Activated T-cell treated with anti-CD3 and anti-CD28 coated beads, Interleukin-2, amount 50 U/mL, for 1 hour (primary cell): Measurements from ENCODE around the gene UGGT2.
"Not testable (repeated sequence)": the region's sequence is repeated elsewhere in the genome, so short reads cannot be mapped to it uniquely, and the experiment has no call there.

ENCODE experiments used
- DNase-seq: peaks from one replicate; pipeline ENCODE4 v3.0.0-alpha.2; 2020

UGGT2 gene

GRCh38 chr13:96053003-96053703 is at the start of gene UGGT2:
Gene UGGT2, minus strand, starts transcription at chr13:96053401. Its CDS starts 89 bp downstream, at chr13:96053312.
- DNase-seq, result no peak

GRCh38 chr13:96100457-96101220 is 47.4 kb upstream of the UGGT2 start:
- no peak for DNase-seq

GRCh38 chr13:96093296-96094006 is 40.2 kb upstream of the UGGT2 start:
- no peak for DNase-seq

GRCh38 chr13:96091164-96092117 is 38.2 kb upstream of the UGGT2 start:
- no peak for DNase-seq

GRCh38 chr13:96090240-96091101 is 37.3 kb upstream of the UGGT2 start:
- DNase-seq, result no peak

GRCh38 chr13:96089749-96090239 is 36.6 kb upstream of the UGGT2 start, which contains the start of gene HS6ST3:
Gene HS6ST3, plus strand, starts transcription at chr13:96090107.
- no peak for DNase-seq

- DNase-seq, result no peak
Observed at GRCh38 chr13:96089139-96089538, 35.9 kb upstream of the UGGT2 start.

GRCh38 chr13:96086736-96087135 is 33.5 kb upstream of the UGGT2 start:
- DNase-seq, result no peak

- DNase-seq, result no peak
Observed at GRCh38 chr13:96082640-96083039, 29.4 kb upstream of the UGGT2 start.

GRCh38 chr13:96081888-96082287 is 28.7 kb upstream of the UGGT2 start:
- no peak for DNase-seq

- no peak for DNase-seq
Observed at GRCh38 chr13:96080676-96081075, 27.5 kb upstream of the UGGT2 start.

GRCh38 chr13:96075953-96076543 is 22.8 kb upstream of the UGGT2 start:
- no peak for DNase-seq

GRCh38 chr13:96072392-96072791 is 19.2 kb upstream of the UGGT2 start:
- DNase-seq, result no peak

- no peak for DNase-seq
Observed at GRCh38 chr13:96071504-96071903, 18.3 kb upstream of the UGGT2 start.

GRCh38 chr13:96068729-96069128 is 15.5 kb upstream of the UGGT2 start:
- no peak for DNase-seq

GRCh38 chr13:96065849-96066248 is 12.6 kb upstream of the UGGT2 start:
- DNase-seq, result no peak

GRCh38 chr13:96052656-96053002 is 572 bp downstream of the UGGT2 start:
- DNase-seq, result no peak

GRCh38 chr13:96051946-96052345 is 1.3 kb downstream of the UGGT2 start:
- DNase-seq, result not testable (repeated sequence)

- not testable (repeated sequence) for DNase-seq
Observed at GRCh38 chr13:96051491-96051890, 1.7 kb downstream of the UGGT2 start.

- not testable (repeated sequence) for DNase-seq
Observed at GRCh38 chr13:96050955-96051354, 2.2 kb downstream of the UGGT2 start.
